SK-N-SH treated with all-trans-retinoic acid at 6 μM for 48 hours (cell line): Measurements from ENCODE around the gene CCDC38.

Experiments used
- ESRRG ChIP-seq: fragments of 250-450 bp; sonication (Bioruptor Pico); IDR thresholded peaks from 2 replicates; pipeline ENCODE4 v1.6.1; 2021; ENCODE audit warnings: mild to moderate bottlenecking
- TCF4 ChIP-seq: fragments of 250-450 bp; sonication (Bioruptor Pico); IDR thresholded peaks from 2 replicates; pipeline ENCODE4 v1.8.0; 2021; ENCODE audit warnings: mild to moderate bottlenecking, moderate library complexity, borderline replicate concordance
- TF ChIP-seq, protein P1 (sequence below): fragments of 250-450 bp; sonication (Bioruptor Pico); IDR thresholded peaks from 2 replicates; pipeline ENCODE4 v1.5.0; 2020; ENCODE audit warnings: mild to moderate bottlenecking, moderate library complexity
- TF ChIP-seq, protein P2 (sequence below): fragments of 250-450 bp; sonication (Bioruptor Pico); IDR thresholded peaks from 2 replicates; pipeline ENCODE4 v1.8.0; 2020; ENCODE audit warnings: mild to moderate bottlenecking, moderate library complexity, borderline replicate concordance

DNA sequence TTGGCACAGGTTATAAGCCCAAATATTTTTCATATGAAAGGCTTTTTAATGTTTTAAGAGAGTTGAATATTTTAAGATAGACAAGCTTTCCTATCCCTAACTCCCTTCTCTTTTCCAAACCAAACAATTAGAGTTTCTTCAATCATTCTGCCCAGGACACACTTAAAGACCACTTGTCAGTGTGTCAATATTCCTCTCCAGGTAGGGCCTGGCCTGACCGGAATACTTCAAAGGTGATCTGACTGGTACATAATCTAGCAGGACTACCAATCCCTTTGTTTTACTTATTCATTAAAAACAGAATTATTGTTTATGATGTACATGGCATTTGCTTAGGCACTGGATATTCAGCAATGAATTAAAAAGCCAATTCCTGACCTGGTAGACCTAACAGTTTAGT, 107.8 kb downstream of the CCDC38 start:
- TF ChIP-seq, protein P1, sequence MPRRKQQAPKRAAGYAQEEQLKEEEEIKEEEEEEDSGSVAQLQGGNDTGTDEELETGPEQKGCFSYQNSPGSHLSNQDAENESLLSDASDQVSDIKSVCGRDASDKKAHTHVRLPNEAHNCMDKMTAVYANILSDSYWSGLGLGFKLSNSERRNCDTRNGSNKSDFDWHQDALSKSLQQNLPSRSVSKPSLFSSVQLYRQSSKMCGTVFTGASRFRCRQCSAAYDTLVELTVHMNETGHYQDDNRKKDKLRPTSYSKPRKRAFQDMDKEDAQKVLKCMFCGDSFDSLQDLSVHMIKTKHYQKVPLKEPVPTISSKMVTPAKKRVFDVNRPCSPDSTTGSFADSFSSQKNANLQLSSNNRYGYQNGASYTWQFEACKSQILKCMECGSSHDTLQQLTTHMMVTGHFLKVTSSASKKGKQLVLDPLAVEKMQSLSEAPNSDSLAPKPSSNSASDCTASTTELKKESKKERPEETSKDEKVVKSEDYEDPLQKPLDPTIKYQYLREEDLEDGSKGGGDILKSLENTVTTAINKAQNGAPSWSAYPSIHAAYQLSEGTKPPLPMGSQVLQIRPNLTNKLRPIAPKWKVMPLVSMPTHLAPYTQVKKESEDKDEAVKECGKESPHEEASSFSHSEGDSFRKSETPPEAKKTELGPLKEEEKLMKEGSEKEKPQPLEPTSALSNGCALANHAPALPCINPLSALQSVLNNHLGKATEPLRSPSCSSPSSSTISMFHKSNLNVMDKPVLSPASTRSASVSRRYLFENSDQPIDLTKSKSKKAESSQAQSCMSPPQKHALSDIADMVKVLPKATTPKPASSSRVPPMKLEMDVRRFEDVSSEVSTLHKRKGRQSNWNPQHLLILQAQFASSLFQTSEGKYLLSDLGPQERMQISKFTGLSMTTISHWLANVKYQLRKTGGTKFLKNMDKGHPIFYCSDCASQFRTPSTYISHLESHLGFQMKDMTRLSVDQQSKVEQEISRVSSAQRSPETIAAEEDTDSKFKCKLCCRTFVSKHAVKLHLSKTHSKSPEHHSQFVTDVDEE (CRISPR knock-in tag): no peak
- no peak for TF ChIP-seq ESRRG (CRISPR knock-in tag)
- TF ChIP-seq, protein P2, sequence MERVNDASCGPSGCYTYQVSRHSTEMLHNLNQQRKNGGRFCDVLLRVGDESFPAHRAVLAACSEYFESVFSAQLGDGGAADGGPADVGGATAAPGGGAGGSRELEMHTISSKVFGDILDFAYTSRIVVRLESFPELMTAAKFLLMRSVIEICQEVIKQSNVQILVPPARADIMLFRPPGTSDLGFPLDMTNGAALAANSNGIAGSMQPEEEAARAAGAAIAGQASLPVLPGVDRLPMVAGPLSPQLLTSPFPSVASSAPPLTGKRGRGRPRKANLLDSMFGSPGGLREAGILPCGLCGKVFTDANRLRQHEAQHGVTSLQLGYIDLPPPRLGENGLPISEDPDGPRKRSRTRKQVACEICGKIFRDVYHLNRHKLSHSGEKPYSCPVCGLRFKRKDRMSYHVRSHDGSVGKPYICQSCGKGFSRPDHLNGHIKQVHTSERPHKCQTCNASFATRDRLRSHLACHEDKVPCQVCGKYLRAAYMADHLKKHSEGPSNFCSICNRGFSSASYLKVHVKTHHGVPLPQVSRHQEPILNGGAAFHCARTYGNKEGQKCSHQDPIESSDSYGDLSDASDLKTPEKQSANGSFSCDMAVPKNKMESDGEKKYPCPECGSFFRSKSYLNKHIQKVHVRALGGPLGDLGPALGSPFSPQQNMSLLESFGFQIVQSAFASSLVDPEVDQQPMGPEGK (CRISPR knock-in tag): no peak
- no peak for TF ChIP-seq TCF4
